K562 (cell line): ENCODE measurements around the gene CHMP2A. TPM values are rescaled to one million over a fixed set of nuclear protein-coding genes. Genes with fewer than 3 reads are reported as not detected.

Experiments
- CEBPB ChIP-seq: fragments of 450-650 bp; IDR thresholded peaks from 2 replicates; pipeline ENCODE4 v1.6.1; 2016; ENCODE audit warnings: missing genetic modification characterization, missing compliant biosample characterization
- CHD1 ChIP-seq: fragments of 200-600 bp; sonication (generic); IDR thresholded peaks from one replicate; pipeline ENCODE4 v1.6.1; 2012; ENCODE audit warnings: mild to moderate bottlenecking, moderate library complexity, low read length, inconsistent platforms
- CREBBP ChIP-seq: IDR thresholded peaks from one replicate; pipeline ENCODE4 v1.6.1; 2012; ENCODE audit warnings: low read depth, mild to moderate bottlenecking, control low read depth, inconsistent platforms, low read length
- ERF ChIP-seq: fragments of 450-650 bp; formaldehyde crosslinking; IDR thresholded peaks from 2 replicates; pipeline ENCODE4 v1.4.0; 2020; ENCODE audit warnings: mild to moderate bottlenecking, mixed read lengths
- FOXJ3 ChIP-seq: sonication (generic); formaldehyde crosslinking; IDR thresholded peaks from 2 replicates; pipeline ENCODE4 v1.4.0; 2020; ENCODE audit warnings: mild to moderate bottlenecking, missing genetic modification reagents
- ILF3 ChIP-seq: fragments of 450-650 bp; IDR thresholded peaks from 2 replicates; pipeline ENCODE4 v1.6.1; 2018; ENCODE audit warnings: antibody characterized with exemption, mild to moderate bottlenecking, moderate library complexity, borderline replicate concordance
- KAT8 ChIP-seq: fragments of 450-650 bp; IDR thresholded peaks from 2 replicates; pipeline ENCODE4 v1.6.1; 2016; ENCODE audit warnings: low read depth, mild to moderate bottlenecking
- KDM5B ChIP-seq: fragments of 200-600 bp; sonication (generic); IDR thresholded peaks from 2 replicates; pipeline ENCODE4 v1.6.1; 2012; ENCODE audit warnings: low read depth, mild to moderate bottlenecking, moderate library complexity, low read length, control low read depth, inconsistent platforms; ENCODE audit not compliant: insufficient replicate concordance
- MTF1 ChIP-seq: fragments of 250-450 bp; sonication (Bioruptor Pico); IDR thresholded peaks from 2 replicates; pipeline ENCODE4 v1.9.0; 2021; ENCODE audit warnings: moderate library complexity, mild to moderate bottlenecking, inconsistent platforms, borderline replicate concordance
- NCOA1 ChIP-seq: fragments of 450-650 bp; IDR thresholded peaks from 2 replicates; pipeline ENCODE4 v1.6.1; 2016; ENCODE audit warnings: low read depth
- NONO ChIP-seq, 2 experiments: fragments of 200-400 bp in 1 of 2; fragments of 450-650 bp in 1 of 2; formaldehyde crosslinking in 1 of 2; IDR thresholded peaks; 2 replicates each; pipeline ENCODE4 v1.6.1; 2017; ENCODE audit warnings: low read depth in 2 of 2, mild to moderate bottlenecking in 2 of 2, moderate library complexity in 2 of 2, low read length in 1 of 2
- RBM17 ChIP-seq: fragments of 200-400 bp; formaldehyde crosslinking; IDR thresholded peaks from 2 replicates; pipeline ENCODE4 v1.6.1; 2017; ENCODE audit warnings: low read depth, mild to moderate bottlenecking, low read length, borderline replicate concordance
- SMAD1 ChIP-seq: fragments of 150-350 bp; IDR thresholded peaks from 2 replicates; pipeline ENCODE4 v1.6.1; 2014; ENCODE audit warnings: low read length, low read depth; ENCODE audit not compliant: partially characterized antibody
- TRIM25 ChIP-seq: fragments of 450-650 bp; IDR thresholded peaks from 2 replicates; pipeline ENCODE4 v1.7.0; 2016; ENCODE audit warnings: borderline replicate concordance
- ZFP36 ChIP-seq: fragments of 150-350 bp; IDR thresholded peaks from 2 replicates; pipeline ENCODE4 v1.6.1; 2018; ENCODE audit warnings: low read length, low read depth; ENCODE audit not compliant: partially characterized antibody
- ZKSCAN8 ChIP-seq: fragments of 200-800 bp; sonication (Bioruptor generic); IDR thresholded peaks from 2 replicates; pipeline ENCODE4 v1.6.1; 2016; ENCODE audit warnings: missing genetic modification characterization, missing compliant biosample characterization
- polyA plus RNA-seq, 8 experiments: library from polyadenylated mRNA; depleted of rRNA in 4 of 8; stranded (reverse) in 5 of 8; unstranded in 3 of 8; fragments of >200 nt; fragmentation: Nextera tagmentation in 2 of 8; fragmentation: Illumina TruSeq in 1 of 8; extraction: Ambion mirVana in 2 of 8; extraction: Trizol in 1 of 8; gene quantifications; 2 replicates each; pipeline versions ENCODE4 v1.2.1 to v1.2.3, GENCODE V29; 2011 to 2014; ENCODE audit warnings: inconsistent platforms in 1 of 8, missing spikeins in 1 of 8
- total RNA-seq, 7 experiments: library from RNA; depleted of rRNA in 6 of 7; stranded (reverse); fragments of >200 nt in 6 of 7; fragmentation: Illumina TruSeq in 2 of 7; extraction: Trizol in 2 of 7; gene quantifications; 2 replicates each; pipeline versions ENCODE4 v1.2.1 to v1.2.3, GENCODE V29; 2011 to 2021; ENCODE audit warnings: low replicate concordance in 1 of 7
- TF ChIP-seq, protein P1 (sequence below), 2 experiments: IDR thresholded peaks; 2 replicates each; pipeline ENCODE4 v1.6.1; 2012; ENCODE audit warnings: improper control_type of control experiment in 2 of 2, low read depth in 2 of 2, low read length in 2 of 2, borderline replicate concordance in 1 of 2
- TF ChIP-seq, protein P2 (sequence below): fragments of 250-450 bp; sonication (Bioruptor Pico); IDR thresholded peaks from 2 replicates; pipeline ENCODE4 v1.8.0; 2022; ENCODE audit warnings: moderate library complexity, mild to moderate bottlenecking, inconsistent platforms
- TF ChIP-seq, protein P3 (sequence below): fragments of 450-650 bp; IDR thresholded peaks from 2 replicates; pipeline ENCODE4 v1.6.1; 2017; ENCODE audit warnings: mild to moderate bottlenecking, moderate library complexity
- TF ChIP-seq, protein P4 (sequence below): fragments of 450-650 bp; formaldehyde crosslinking; conservative IDR thresholded peaks from 2 replicates; pipeline ENCODE4 v1.4.0; 2022; ENCODE audit warnings: mild to moderate bottlenecking, missing genetic modification characterization

The CHMP2A gene
- total and polyA plus RNA-seq, 9 of the 15 experiments (the other 6 are each of a cell fraction or from before 2014, with no cell fraction given), result 57.6 to 159 (median 87.2) TPM

DNA sequence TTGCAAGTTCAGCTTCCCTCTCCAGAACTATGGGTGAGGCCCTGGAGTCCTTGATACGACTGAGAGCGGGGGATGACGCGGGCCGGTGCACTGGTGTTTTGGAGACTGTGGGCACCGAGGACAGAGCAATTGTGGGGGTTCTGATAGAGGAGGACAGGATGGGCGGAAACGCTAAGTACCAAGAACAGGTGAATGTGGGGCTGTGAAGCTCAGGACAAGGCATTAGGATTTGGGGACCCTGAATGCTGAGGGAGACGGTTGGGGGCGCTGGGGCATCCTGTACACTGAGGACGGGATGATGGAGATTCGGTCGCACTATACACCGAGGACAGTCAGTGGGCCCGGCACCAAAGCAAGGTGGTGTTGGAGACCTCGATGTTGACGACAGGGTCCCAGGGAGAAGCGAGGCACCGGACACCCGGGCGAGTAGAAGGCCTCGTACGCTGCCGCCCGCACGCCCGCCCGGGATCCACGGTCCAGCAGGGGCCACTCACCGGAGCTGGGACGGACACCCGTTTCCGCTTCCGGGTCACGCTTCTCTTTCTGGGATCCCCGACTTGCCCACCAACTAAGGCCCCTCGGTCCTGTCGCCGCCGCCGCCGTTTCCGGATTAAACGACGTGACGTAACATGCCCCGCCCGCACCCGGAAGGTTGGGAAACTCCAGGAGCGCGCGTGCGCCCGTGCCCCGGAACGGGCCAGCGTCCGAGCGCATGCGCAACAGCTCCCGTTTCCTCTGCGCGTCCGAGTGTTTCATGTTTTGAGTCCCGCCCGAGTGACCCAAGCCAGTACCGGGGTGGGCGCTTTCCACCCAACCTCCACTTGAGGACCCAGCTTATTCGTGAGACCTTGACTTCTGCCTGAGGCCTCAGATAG, at the start of gene CHMP2A (continued):
- TF ChIP-seq, protein P1, sequence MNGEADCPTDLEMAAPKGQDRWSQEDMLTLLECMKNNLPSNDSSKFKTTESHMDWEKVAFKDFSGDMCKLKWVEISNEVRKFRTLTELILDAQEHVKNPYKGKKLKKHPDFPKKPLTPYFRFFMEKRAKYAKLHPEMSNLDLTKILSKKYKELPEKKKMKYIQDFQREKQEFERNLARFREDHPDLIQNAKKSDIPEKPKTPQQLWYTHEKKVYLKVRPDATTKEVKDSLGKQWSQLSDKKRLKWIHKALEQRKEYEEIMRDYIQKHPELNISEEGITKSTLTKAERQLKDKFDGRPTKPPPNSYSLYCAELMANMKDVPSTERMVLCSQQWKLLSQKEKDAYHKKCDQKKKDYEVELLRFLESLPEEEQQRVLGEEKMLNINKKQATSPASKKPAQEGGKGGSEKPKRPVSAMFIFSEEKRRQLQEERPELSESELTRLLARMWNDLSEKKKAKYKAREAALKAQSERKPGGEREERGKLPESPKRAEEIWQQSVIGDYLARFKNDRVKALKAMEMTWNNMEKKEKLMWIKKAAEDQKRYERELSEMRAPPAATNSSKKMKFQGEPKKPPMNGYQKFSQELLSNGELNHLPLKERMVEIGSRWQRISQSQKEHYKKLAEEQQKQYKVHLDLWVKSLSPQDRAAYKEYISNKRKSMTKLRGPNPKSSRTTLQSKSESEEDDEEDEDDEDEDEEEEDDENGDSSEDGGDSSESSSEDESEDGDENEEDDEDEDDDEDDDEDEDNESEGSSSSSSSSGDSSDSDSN (IDR thresholded peaks at IDR 0.05; ENCODE audit: borderline replicate concordance in 1 of 2, low read depth in 2 of 2, low read length in 2 of 2), result no peak
- TF ChIP-seq MTF1 (CRISPR knock-in tag) (no peak), SMAD1 (no peak), CEBPB (peak; percentile 98), CHD1 (peak; percentile 48), KAT8 (no peak), CREBBP (no peak), KDM5B (peak; percentile 68), RBM17 (no peak), ZFP36 (no peak), TRIM25 (no peak), ILF3 (peak; percentile 93; the same call in 1 of the 2 replicates), FOXJ3 (CRISPR knock-in tag) (no peak), ERF (peak; percentile 90), ZKSCAN8 (no peak), NCOA1 (peak; percentile 92), NONO (IDR thresholded peaks at IDR 0.05; ENCODE audit: low read depth in 2 of 2, low read length in 1 of 2) (peak in 1 of 2 experiments; percentile 79; a peak in 2 of 4 replicates)
- TF ChIP-seq, protein P2, sequence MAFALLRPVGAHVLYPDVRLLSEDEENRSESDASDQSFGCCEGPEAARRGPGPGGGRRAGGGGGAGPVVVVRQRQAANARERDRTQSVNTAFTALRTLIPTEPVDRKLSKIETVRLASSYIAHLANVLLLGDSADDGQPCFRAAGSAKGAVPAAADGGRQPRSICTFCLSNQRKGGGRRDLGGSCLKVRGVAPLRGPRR (CRISPR knock-in tag), result no peak
- TF ChIP-seq, protein P3, sequence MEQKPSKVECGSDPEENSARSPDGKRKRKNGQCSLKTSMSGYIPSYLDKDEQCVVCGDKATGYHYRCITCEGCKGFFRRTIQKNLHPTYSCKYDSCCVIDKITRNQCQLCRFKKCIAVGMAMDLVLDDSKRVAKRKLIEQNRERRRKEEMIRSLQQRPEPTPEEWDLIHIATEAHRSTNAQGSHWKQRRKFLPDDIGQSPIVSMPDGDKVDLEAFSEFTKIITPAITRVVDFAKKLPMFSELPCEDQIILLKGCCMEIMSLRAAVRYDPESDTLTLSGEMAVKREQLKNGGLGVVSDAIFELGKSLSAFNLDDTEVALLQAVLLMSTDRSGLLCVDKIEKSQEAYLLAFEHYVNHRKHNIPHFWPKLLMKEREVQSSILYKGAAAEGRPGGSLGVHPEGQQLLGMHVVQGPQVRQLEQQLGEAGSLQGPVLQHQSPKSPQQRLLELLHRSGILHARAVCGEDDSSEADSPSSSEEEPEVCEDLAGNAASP, result no peak
- TF ChIP-seq, protein P4, sequence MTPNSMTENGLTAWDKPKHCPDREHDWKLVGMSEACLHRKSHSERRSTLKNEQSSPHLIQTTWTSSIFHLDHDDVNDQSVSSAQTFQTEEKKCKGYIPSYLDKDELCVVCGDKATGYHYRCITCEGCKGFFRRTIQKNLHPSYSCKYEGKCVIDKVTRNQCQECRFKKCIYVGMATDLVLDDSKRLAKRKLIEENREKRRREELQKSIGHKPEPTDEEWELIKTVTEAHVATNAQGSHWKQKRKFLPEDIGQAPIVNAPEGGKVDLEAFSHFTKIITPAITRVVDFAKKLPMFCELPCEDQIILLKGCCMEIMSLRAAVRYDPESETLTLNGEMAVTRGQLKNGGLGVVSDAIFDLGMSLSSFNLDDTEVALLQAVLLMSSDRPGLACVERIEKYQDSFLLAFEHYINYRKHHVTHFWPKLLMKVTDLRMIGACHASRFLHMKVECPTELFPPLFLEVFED (CRISPR knock-in tag), result no peak
